ENCODE data around the gene ATP4A. TPM values are rescaled to one million over a fixed set of nuclear protein-coding genes. Genes with fewer than 3 reads are reported as not detected.

The ATP4A gene
- total RNA-seq, 2 donors from 2014 or later: 8.2 TPM; not detected in 1

DNA sequence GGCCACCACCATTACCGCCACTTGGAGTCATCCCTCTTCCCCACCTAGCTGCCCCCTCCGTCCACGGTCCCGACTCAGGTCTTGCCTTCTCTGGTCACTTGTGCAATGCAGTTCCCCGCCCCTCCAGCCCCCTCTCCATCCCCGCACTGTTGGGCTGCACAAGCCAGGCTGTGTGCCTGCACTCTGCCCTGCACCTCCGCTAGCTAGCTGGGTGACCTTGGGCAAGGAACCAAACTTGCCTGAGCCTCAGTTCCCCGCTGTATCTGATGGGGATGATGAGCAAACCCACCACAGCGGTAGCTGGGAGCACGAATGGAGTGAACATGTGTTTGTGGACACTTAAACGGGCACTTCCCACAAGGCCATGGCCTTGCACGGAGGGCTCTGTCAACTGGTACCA is 23.6 kb downstream of the ATP4A start:
- DNase-seq: no peak
- ATAC-seq: no peak
- Histone ChIP-seq H3K27me3 (no peaks in the 10 kb centered on the region), H3K4me3 (no peak overlapping the region), H3K4me1 (peaks cover 8% of the 10 kb centered on the region), H3K9me3 (no peaks in the 10 kb centered on the region), H3K27ac (no peak overlapping the region), H3K36me3 (replicated peaks in 1 of 2; ENCODE audit: insufficient read depth in 1 of 2, low read depth in 2 of 2) (no peaks in the 10 kb centered on the region)
- WGBS, 2 donors: 86 to 89% methylated on average over 6 to 12 of the region's 12 CpGs
- intact Hi-C loops (cut with DNase I): no loop called here
- TF ChIP-seq, protein P1, sequence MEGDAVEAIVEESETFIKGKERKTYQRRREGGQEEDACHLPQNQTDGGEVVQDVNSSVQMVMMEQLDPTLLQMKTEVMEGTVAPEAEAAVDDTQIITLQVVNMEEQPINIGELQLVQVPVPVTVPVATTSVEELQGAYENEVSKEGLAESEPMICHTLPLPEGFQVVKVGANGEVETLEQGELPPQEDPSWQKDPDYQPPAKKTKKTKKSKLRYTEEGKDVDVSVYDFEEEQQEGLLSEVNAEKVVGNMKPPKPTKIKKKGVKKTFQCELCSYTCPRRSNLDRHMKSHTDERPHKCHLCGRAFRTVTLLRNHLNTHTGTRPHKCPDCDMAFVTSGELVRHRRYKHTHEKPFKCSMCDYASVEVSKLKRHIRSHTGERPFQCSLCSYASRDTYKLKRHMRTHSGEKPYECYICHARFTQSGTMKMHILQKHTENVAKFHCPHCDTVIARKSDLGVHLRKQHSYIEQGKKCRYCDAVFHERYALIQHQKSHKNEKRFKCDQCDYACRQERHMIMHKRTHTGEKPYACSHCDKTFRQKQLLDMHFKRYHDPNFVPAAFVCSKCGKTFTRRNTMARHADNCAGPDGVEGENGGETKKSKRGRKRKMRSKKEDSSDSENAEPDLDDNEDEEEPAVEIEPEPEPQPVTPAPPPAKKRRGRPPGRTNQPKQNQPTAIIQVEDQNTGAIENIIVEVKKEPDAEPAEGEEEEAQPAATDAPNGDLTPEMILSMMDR (IDR thresholded peaks at IDR 0.05): no peak
- TF ChIP-seq POLR2A (IDR thresholded peaks at IDR 0.05): no peak

DNA sequence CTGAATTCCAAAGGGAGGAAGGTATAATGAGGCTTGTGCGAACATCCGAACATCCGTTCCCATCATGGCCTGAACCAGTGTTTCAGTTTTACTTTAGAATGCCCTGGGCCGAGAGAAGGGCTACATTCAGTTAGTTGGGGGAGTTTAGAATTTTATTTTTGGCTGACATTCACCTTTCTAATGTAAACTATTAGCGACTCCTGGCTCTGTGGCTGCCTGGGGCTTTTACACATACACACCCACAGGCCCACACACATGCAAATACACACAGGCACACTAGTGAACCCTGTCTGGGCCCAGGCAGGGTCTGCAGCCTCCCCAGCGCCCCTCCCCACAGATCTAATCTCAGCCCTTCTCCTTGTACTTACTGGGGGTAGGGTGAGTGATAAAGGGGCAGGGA is 24.1 kb downstream of the ATP4A start:
- intact Hi-C loops (cut with DNase I): no loop called here
- Histone ChIP-seq H3K27me3 (no peaks in the 10 kb centered on the region), H3K4me1 (peaks cover 3% of the 10 kb centered on the region), H3K9me3 (no peaks in the 10 kb centered on the region), H3K36me3 (replicated peaks in 1 of 2; ENCODE audit: insufficient read depth in 1 of 2, low read depth in 2 of 2) (no peaks in the 10 kb centered on the region), H3K4me3 (no peak overlapping the region), H3K27ac (no peak overlapping the region)
- TF ChIP-seq POLR2A (IDR thresholded peaks at IDR 0.05): no peak
- TF ChIP-seq, protein P1 (IDR thresholded peaks at IDR 0.05): no peak
- DNase-seq: no peak
- no peak for ATAC-seq
- WGBS, 2 donors: 70 to 73% methylated on average over 6 of the region's 6 CpGs

DNA sequence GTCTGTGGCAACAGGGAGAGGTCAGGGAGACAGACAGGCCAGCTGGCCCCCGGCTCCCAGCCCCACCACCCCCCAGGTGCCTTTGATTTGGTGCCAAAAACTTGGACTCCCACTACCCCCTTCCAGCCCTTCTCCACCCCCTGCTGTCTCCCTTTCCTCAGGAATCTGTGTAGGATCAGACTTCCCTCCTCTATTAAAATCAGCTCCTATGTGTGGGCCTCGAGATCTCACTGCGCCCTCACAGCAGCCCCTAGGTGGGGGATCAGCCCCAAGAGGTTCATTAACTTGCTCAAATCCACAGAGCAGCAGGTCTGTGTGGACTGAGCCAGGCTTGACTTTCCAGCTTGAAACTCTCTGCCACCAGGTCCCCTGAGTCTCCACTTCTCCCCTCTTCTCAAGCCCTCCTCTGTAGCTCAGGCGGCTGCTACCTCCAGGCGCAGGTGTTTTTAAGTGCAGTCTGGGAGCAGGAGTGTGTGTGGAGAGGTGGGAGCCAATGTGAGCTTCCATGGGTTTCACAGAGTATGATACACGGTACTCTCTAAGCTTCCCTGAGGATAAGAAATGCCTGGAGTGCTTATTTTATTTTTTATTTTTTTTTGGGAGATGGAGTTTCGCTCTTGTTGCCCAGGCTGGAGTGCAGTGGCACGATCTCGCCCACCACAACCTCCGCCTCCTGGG is 28.5 kb downstream of the ATP4A start:
- TF ChIP-seq POLR2A (IDR thresholded peaks at IDR 0.05): no peak
- TF ChIP-seq, protein P1 (IDR thresholded peaks at IDR 0.05): no peak
- H3K36me3 ChIP-seq (replicated peaks in 1 of 2; ENCODE audit: insufficient read depth in 1 of 2, low read depth in 2 of 2): no peaks in the 10 kb centered on the region
- no peaks in the 10 kb centered on the region for H3K9me3 ChIP-seq
- H3K27ac ChIP-seq: no peak overlapping the region
- no peak overlapping the region for H3K4me3 ChIP-seq
- ATAC-seq (no peak), DNase-seq (no peak)
- 60 to 68% methylated on average over 10 of the region's 10 CpGs for WGBS, 2 donors
- no peaks in the 10 kb centered on the region for H3K27me3 ChIP-seq
- intact Hi-C loops (cut with DNase I): no loop called here
- H3K4me1 ChIP-seq: peaks cover 9% of the 10 kb centered on the region

DNA sequence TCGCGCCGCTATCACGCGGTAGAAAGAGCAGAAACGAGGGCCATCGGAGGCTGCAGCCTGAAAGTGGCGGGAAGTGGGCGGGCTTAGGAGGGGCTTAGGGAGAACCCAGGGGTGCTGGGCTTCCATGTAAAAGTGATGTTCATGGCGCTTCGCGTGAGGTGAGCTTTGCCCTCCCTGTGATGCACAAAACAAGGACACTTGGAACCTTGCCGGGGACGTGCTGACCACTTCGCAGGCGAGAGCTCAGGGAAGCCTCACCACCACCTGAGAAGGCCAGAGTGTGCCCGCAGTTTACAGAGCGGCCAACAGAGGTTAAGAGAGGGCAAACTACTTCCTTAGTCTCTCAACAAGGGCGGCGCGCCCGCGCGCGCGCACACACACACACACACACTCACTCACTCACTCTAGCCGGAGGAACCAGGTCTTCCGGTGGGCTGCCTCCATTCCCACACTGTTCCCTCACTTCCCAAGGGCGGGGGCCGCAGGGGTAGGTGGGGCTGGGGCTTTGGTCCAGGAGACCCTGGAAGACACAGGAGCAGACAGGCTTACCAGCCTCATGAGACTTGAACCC is 29.6 kb downstream of the ATP4A start:
- DNase-seq (peak in 3 of 4 donors; percentile 33 to 59 (median 46)), ATAC-seq (no peak)
- H3K4me1 ChIP-seq: peaks cover 9% of the 10 kb centered on the region
- WGBS, 2 donors: 2 to 6% methylated on average over 17 to 30 of the region's 30 CpGs
- no peak overlapping the region for H3K4me3 ChIP-seq
- H3K27me3 ChIP-seq: no peaks in the 10 kb centered on the region
- TF ChIP-seq POLR2A (IDR thresholded peaks at IDR 0.05): no peak
- TF ChIP-seq, protein P1 (IDR thresholded peaks at IDR 0.05): no peak
- intact Hi-C loops (cut with DNase I): no loop called here
- no peak overlapping the region for H3K27ac ChIP-seq
- no peaks in the 10 kb centered on the region for H3K9me3 ChIP-seq
- no peaks in the 10 kb centered on the region for H3K36me3 ChIP-seq (replicated peaks in 1 of 2; ENCODE audit: insufficient read depth in 1 of 2, low read depth in 2 of 2)
